SU-DHL-6 (cell line): ENCODE data around the gene DNMT3A.

ENCODE experiments used
- H2AFZ ChIP-seq: fragments of 200-600 bp; sonication (generic); 2 replicates; pipeline ENCODE4 v1.6.1; 2014; ENCODE audit warnings: low read depth, mild to moderate bottlenecking, moderate library complexity, mixed read lengths, antibody characterized with exemption, low read length; ENCODE audit not compliant: severe bottlenecking
- H3F3A ChIP-seq: fragments of 200-600 bp; shearing (Covaris generic); 2 replicates; pipeline ENCODE4 v1.6.0; 2016; ENCODE audit warnings: antibody characterized with exemption, mild to moderate bottlenecking; ENCODE audit not compliant: insufficient read depth
- H3K27ac ChIP-seq: fragments of 200-600 bp; sonication (generic); 2 replicates; pipeline ENCODE4 v1.5.1; 2016; ENCODE audit warnings: low read depth, mild to moderate bottlenecking, low read length, moderate library complexity, mixed read lengths
- H3K27me3 ChIP-seq: fragments of 200-600 bp; sonication (generic), shearing (Covaris generic); 2 replicates; pipeline ENCODE4 v1.6.0; 2014; ENCODE audit warnings: mild to moderate bottlenecking, low read length
- H3K36me3 ChIP-seq: fragments of 200-600 bp; sonication (generic); 2 replicates; pipeline ENCODE4 v1.6.1; 2014; ENCODE audit warnings: mild to moderate bottlenecking, low read length, mixed read lengths
- H3K4me2 ChIP-seq: fragments of 300-600, 200-600 bp; shearing (Covaris generic), sonication (generic); 2 replicates; pipeline ENCODE4 v1.6.0; 2014; ENCODE audit warnings: low read length, low read depth, mild to moderate bottlenecking; ENCODE audit not compliant: poor library complexity, severe bottlenecking
- H3K4me3 ChIP-seq: fragments of 200-600 bp; sonication (generic); 2 replicates; pipeline ENCODE4 v1.5.1; 2014; ENCODE audit warnings: antibody characterized with exemption, low read length, mild to moderate bottlenecking, mixed read lengths; ENCODE audit not compliant: insufficient read depth, poor library complexity, severe bottlenecking
- H3K79me2 ChIP-seq: fragments of 200-600 bp; sonication (generic); 2 replicates; pipeline ENCODE4 v1.6.1; 2014; ENCODE audit warnings: mild to moderate bottlenecking, low read length, moderate library complexity; ENCODE audit not compliant: insufficient read depth
- H3K9ac ChIP-seq: fragments of 200-600 bp; sonication (generic); 2 replicates; pipeline ENCODE4 v1.7.0; 2014; ENCODE audit warnings: mild to moderate bottlenecking, low read length
- H3K9me2 ChIP-seq: fragments of 200-600 bp; sonication (generic); replicated peaks from 2 replicates; pipeline ENCODE4 v1.6.1; 2014; ENCODE audit warnings: low read length; ENCODE audit not compliant: insufficient read depth
- H3K9me3 ChIP-seq: fragments of 200-600 bp; sonication (generic); 2 replicates; pipeline ENCODE4 v1.6.1; 2014; ENCODE audit warnings: low read length, mixed read lengths; ENCODE audit not compliant: insufficient read depth
- H4K20me1 ChIP-seq: fragments of 200-600 bp; sonication (generic); 2 replicates; pipeline ENCODE4 v1.6.1; 2014; ENCODE audit warnings: low read depth, mild to moderate bottlenecking, antibody characterized with exemption, low read length, moderate library complexity, mixed read lengths
- CTCF ChIP-seq: fragments of 200-600 bp; sonication (generic); IDR thresholded peaks from one replicate; pipeline ENCODE4 v1.5.1; 2017; ENCODE audit warnings: antibody characterized with exemption, mild to moderate bottlenecking, low read length, moderate library complexity; ENCODE audit not compliant: insufficient read depth, poor library complexity, severe bottlenecking
- EZH2phosphoT487 ChIP-seq: fragments of 200-600 bp; sonication (generic), shearing (Covaris generic); conservative IDR thresholded peaks from 2 replicates; pipeline ENCODE4 v1.6.1; 2018; ENCODE audit warnings: mild to moderate bottlenecking, antibody characterized with exemption, low read length, moderate library complexity, mixed read lengths

Gene DNMT3A

DNA sequence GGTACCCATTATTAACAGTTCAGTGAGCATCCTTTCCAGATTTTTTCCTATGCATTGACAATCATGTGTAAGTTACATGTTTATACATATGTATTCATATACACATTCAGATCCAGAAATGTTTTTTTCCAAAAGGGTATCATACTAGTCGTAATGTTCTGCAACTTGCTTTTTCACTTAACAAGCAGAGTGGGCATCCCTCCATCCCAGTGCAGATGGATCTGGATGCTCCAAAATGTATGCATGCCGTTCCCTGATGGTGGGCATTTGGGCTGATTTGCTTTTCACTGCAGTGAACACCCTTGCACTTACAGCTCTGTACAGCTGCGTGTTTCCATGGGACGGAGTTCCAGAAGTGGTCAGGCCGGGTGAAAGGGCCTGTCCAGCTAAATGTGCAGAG lies 57.0 kb downstream of the DNMT3A start:
- no peak overlapping the region for H3K9ac ChIP-seq
- no peaks in the 10 kb centered on the region for H3K36me3 ChIP-seq
- H2AFZ ChIP-seq: no peak overlapping the region
- H3F3A ChIP-seq: no peaks in the 10 kb centered on the region
- no peak overlapping the region for H3K27ac ChIP-seq
- no peaks in the 10 kb centered on the region for H3K79me2 ChIP-seq
- no peak overlapping the region for H3K4me3 ChIP-seq
- H4K20me1 ChIP-seq: no peaks in the 10 kb centered on the region
- no peak overlapping the region for H3K4me2 ChIP-seq
- no peaks in the 10 kb centered on the region for H3K9me2 ChIP-seq
- TF ChIP-seq EZH2phosphoT487 (no peak), CTCF (no peak)
- H3K9me3 ChIP-seq: no peaks in the 10 kb centered on the region
- no peaks in the 10 kb centered on the region for H3K27me3 ChIP-seq

- Histone ChIP-seq H3K36me3 (no peaks in the 10 kb centered on the region), H3K4me3 (no peak overlapping the region), H2AFZ (no peak overlapping the region), H3K9ac (no peak overlapping the region), H3K27me3 (no peaks in the 10 kb centered on the region), H3K4me2 (no peak overlapping the region), H3K79me2 (no peaks in the 10 kb centered on the region), H3K9me2 (no peaks in the 10 kb centered on the region), H3K9me3 (no peaks in the 10 kb centered on the region), H3F3A (no peaks in the 10 kb centered on the region), H4K20me1 (no peaks in the 10 kb centered on the region), H3K27ac (no peak overlapping the region)
- no peak for TF ChIP-seq EZH2phosphoT487
- no peak for TF ChIP-seq CTCF
Observed at GRCh38 chr2:25283921-25284320, 57.8 kb downstream of the DNMT3A start.

DNA sequence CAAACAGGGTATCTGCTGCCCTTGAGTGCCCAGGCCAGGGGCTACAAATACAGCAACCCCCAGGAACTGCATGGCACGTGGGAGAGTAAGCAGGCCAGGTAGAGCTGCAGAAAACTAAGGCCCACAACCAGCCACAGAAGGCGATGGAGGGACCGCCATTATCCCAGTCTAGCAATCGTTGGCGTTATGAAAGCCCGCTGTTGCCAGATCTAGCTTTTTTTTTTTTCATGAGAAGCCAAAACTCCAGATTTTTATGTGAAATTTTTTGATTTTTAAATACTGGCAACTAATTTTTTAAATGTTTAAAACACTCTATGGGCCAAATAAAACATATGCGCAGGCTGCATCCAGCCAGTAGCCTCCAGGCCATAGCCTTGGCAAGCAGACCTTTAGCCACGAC lies 59.8 kb downstream of the DNMT3A start:
- H4K20me1 ChIP-seq: no peaks in the 10 kb centered on the region
- no peak overlapping the region for H3K4me2 ChIP-seq
- no peak overlapping the region for H3K4me3 ChIP-seq
- H3K9me3 ChIP-seq: no peaks in the 10 kb centered on the region
- no peaks in the 10 kb centered on the region for H3K9me2 ChIP-seq
- no peaks in the 10 kb centered on the region for H3K27me3 ChIP-seq
- TF ChIP-seq CTCF: no peak
- no peak for TF ChIP-seq EZH2phosphoT487
- no peaks in the 10 kb centered on the region for H3F3A ChIP-seq
- no peak overlapping the region for H3K9ac ChIP-seq
- H3K79me2 ChIP-seq: no peaks in the 10 kb centered on the region
- no peaks in the 10 kb centered on the region for H3K36me3 ChIP-seq
- H2AFZ ChIP-seq: no peak overlapping the region
- no peak overlapping the region for H3K27ac ChIP-seq

DNA sequence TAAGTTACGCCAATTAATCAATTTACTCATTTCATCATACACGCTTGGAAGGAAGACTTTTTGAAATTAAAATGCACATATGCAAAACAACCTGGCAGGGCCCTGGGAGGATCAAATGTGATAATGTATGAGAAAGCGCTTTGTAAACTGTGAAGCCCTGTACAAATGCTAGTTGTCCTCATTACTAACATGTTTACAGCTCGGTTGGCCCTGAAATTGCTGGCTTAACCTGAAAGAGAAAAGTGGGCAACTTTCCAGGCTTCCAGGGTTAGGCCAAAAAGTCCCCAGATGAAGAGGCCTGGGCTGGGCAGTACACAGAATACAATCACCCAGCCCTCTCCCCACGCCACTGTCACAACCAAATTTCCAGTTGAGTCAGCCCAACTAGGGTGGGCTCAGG lies 60.2 kb downstream of the DNMT3A start:
- Histone ChIP-seq H3K9me2 (no peaks in the 10 kb centered on the region), H3K4me2 (no peak overlapping the region), H3K9ac (no peak overlapping the region), H3K27me3 (no peaks in the 10 kb centered on the region), H4K20me1 (no peaks in the 10 kb centered on the region), H3K9me3 (no peaks in the 10 kb centered on the region), H3K4me3 (no peak overlapping the region), H3K79me2 (no peaks in the 10 kb centered on the region), H3F3A (no peaks in the 10 kb centered on the region), H2AFZ (no peak overlapping the region), H3K27ac (no peak overlapping the region), H3K36me3 (no peaks in the 10 kb centered on the region)
- TF ChIP-seq EZH2phosphoT487 (no peak), CTCF (no peak)
